ENCODE measurements around the gene GPATCH1. TPM values are rescaled to one million over a fixed set of nuclear protein-coding genes. Genes with fewer than 3 reads are reported as not detected.

Gene GPATCH1, protein sequence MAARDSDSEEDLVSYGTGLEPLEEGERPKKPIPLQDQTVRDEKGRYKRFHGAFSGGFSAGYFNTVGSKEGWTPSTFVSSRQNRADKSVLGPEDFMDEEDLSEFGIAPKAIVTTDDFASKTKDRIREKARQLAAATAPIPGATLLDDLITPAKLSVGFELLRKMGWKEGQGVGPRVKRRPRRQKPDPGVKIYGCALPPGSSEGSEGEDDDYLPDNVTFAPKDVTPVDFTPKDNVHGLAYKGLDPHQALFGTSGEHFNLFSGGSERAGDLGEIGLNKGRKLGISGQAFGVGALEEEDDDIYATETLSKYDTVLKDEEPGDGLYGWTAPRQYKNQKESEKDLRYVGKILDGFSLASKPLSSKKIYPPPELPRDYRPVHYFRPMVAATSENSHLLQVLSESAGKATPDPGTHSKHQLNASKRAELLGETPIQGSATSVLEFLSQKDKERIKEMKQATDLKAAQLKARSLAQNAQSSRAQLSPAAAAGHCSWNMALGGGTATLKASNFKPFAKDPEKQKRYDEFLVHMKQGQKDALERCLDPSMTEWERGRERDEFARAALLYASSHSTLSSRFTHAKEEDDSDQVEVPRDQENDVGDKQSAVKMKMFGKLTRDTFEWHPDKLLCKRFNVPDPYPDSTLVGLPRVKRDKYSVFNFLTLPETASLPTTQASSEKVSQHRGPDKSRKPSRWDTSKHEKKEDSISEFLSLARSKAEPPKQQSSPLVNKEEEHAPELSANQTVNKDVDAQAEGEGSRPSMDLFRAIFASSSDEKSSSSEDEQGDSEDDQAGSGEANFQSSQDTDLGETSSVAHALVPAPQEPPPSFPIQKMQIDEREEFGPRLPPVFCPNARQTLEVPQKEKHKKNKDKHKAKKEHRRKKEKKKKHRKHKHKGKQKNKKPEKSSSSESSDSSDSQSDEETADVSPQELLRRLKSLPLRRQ
- 12.8 to 15.9 TPM (median 15.0 TPM) in 5 replicates for total RNA-seq (2022; extraction: Qiagen RNA extraction)

GRCh38 chr19:33080761-33081681 is at the start of gene GPATCH1:
GPATCH1 (plus strand) TSS chr19:33081181; CDS start chr19:33081194, 13 bp downstream.

DNA sequence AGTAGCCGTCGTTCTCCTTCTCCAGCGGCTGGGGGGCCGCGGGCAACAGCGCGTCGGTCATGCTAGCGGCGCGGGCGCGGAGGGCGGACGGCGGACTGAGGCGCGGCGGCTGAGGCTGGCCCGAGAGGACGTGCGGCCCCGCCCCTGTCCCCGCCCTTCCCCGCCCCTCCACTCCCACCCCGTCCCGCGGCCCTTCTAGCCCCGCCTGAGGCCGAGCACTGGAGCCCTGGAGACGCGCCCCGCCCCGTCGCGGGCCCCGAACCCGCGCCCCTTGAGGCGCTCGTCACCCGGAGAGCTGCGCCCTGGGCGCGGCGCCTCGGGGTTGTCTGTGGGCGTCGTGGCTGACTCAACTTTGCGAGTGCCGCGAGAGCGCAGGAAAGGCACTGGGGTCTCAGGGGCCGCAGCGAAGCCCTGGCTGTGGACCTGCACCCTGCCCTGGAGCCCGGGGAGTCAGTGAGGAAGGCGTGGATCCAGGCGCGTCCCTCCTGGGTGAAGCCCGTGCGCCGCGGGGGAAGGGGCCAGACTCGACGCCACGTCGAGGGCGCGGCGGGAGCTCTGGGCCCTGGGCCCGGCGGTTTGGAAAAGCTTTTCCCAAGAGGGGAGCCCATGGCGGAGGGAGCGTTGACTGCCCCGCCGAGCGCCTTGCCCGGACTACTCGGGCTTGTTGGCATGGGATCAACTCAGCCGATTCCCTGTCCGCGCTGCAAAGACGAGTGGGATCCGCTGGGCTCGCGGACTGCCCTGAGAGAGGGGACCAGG is 16.0 kb upstream of the GPATCH1 start, which contains the start of gene RHPN2:
RHPN2 (minus strand) TSS at position 97 of the 759 bp plus-strand sequence; CDS start at position 61, 36 bp downstream.

DNA sequence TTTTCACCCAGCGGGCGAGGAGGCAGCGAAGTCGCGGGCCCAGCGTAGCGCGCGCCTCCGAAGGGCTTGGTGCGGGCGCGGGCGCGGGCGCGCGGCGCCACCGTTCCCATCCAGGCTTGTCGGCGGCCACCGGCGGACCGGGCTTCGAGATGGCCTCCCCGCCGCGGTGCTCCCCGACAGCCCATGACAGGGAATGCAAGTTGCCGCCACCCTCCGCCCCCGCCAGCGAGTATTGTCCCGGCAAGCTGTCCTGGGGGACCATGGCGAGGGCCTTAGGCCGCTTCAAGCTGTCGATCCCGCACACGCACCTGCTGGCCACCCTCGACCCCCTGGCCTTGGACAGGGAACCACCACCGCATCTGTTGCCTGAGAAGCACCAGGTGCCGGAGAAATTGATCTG is 51.0 kb downstream of the GPATCH1 start, which contains the start of gene WDR88:
WDR88 (plus strand) TSS at position 94 of the 400 bp plus-strand sequence; CDS start at position 150, 56 bp downstream.

Other genes with a start within 250 kb of the GPATCH1 start
- 0.29 to 0.62 TPM (median 0.45 TPM) in 4 of 5 replicates, not detected in the other for gene SLC7A9, start 211.4 kb upstream of the GPATCH1 start, total RNA-seq (2022; extraction: Qiagen RNA extraction)
- gene CEP89, start 109.2 kb upstream of the GPATCH1 start, total RNA-seq (2022; extraction: Qiagen RNA extraction) = 42.2 to 50.8 TPM (median 44.9 TPM) in 5 replicates
- 14.0 to 15.6 TPM (median 14.7 TPM) in 5 replicates for gene FAAP24, start 108.9 kb upstream of the GPATCH1 start, total RNA-seq (2022; extraction: Qiagen RNA extraction)
- gene RHPN2, start 16.3 kb upstream of the GPATCH1 start, total RNA-seq (2022; extraction: Qiagen RNA extraction) = 43.7 to 56.1 TPM (median 53.1 TPM) in 5 replicates
- 0.31 TPM in 1 of 5 replicates, not detected in the others for gene WDR88, start 50.9 kb downstream of the GPATCH1 start, total RNA-seq (2022; extraction: Qiagen RNA extraction)
- 29.1 to 54.1 TPM (median 51.0 TPM) in 5 replicates for gene LRP3, start 113.1 kb downstream of the GPATCH1 start, total RNA-seq (2022; extraction: Qiagen RNA extraction)
- 0.11 to 0.12 TPM in 2 of 5 replicates, not detected in the others for gene SLC7A10, start 144.7 kb downstream of the GPATCH1 start, total RNA-seq (2022; extraction: Qiagen RNA extraction)
- 5.3 to 10.2 TPM (median 8.8 TPM) in 5 replicates for gene CEBPA, start 221.4 kb downstream of the GPATCH1 start, total RNA-seq (2022; extraction: Qiagen RNA extraction)

All from A549 treated with Mapracorat at 1 μM for 4 hours (cell line).